Upper lobe of left lung (tissue), 4 donors: ENCODE results near the gene RBM34.

Experiments
- CTCF ChIP-seq, 6 experiments: fragments of 450-650 bp in 4 of 6; fragments of 200-600 bp in 2 of 6; sonication (generic) in 2 of 6; IDR thresholded peaks; one replicate each; pipeline ENCODE4 v1.5.1; 2016 to 2019; ENCODE audit warnings: antibody characterized with exemption in 6 of 6
- POLR2A ChIP-seq, 4 donors: fragments of 450-650 bp; IDR thresholded peaks; one replicate each; pipeline ENCODE4 v1.5.1; 2016 to 2017; ENCODE audit warnings: antibody characterized with exemption in 4 of 4, mild to moderate bottlenecking in 2 of 4
- POLR2AphosphoS5 ChIP-seq, 2 donors: sonication (generic); formaldehyde crosslinking; IDR thresholded peaks; one replicate each; pipeline ENCODE4 v1.5.1; 2017; ENCODE audit warnings: antibody characterized with exemption in 2 of 2

DNA sequence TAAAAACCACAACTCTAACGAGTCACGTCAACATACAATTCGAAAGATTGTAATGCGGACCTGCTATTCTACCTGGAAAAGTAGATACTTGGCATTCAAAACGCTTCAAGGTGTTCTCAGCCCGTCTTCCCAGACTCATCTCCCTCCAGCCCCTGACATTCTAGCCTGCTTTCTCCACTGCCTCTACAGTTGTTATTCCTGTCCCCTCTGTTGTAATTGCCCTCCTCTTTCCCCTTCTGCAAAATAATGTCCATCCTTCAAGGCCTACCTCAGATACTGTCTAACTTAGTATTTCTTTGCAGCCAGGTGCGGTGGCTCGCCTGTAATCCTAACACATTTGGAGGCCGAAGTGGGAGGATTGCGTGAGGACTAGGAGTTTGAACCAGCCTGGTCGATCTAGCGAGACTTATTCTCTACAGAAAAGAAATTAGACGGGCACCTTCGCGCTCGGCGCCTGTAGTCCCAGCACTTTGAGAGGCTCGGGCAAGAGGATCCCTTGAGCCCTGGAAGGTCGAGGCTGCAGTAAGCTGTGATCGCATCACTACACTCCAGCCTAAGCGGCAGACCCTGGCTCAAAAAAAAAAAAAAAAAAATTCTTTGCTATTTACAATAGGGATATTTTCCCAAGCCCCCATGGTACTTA lies 756 bp upstream of the RBM34 start:
- no peak for TF ChIP-seq CTCF (IDR thresholded peaks at IDR 0.05)
- no peak for TF ChIP-seq POLR2AphosphoS5 (IDR thresholded peaks at IDR 0.05)
- no peak for TF ChIP-seq POLR2A (IDR thresholded peaks at IDR 0.05)
